SJSA1 (cell line): Measurements from ENCODE around the gene HOXD3. TPM values are rescaled to one million over a fixed set of nuclear protein-coding genes. Genes with fewer than 3 reads are reported as not detected.

Experiments
- DNase-seq, 2 experiments: peaks; one replicate each; pipeline ENCODE4 v3.0.0-alpha.2; 2015 to 2020; ENCODE audit warnings: low spot score in 2 of 2, low read depth in 1 of 2
- H3K27ac ChIP-seq: fragments of 250-450 bp; sonication (Bioruptor Pico); 2 replicates; pipeline ENCODE4 v1.5.1; 2020; ENCODE audit warnings: mild to moderate bottlenecking, moderate library complexity
- H3K27me3 ChIP-seq: fragments of 250-450 bp; sonication (Bioruptor Pico); replicated peaks from 2 replicates; pipeline ENCODE4 v1.5.1; 2020; ENCODE audit warnings: mild to moderate bottlenecking, moderate library complexity
- H3K36me3 ChIP-seq: fragments of 250-450 bp; sonication (Bioruptor Pico); 2 replicates; pipeline ENCODE4 v1.5.1; 2020; ENCODE audit warnings: mild to moderate bottlenecking
- H3K4me1 ChIP-seq: fragments of 250-450 bp; sonication (Bioruptor Pico); replicated peaks from 2 replicates; pipeline ENCODE4 v1.6.1; 2021; ENCODE audit warnings: mild to moderate bottlenecking
- H3K4me3 ChIP-seq: fragments of 250-450 bp; sonication (Bioruptor Pico); 2 replicates; pipeline ENCODE4 v1.5.1; 2020; ENCODE audit warnings: mild to moderate bottlenecking
- H3K9me3 ChIP-seq: fragments of 250-450 bp; sonication (Bioruptor Pico); replicated peaks from 2 replicates; pipeline ENCODE4 v1.5.1; 2020; ENCODE audit warnings: mild to moderate bottlenecking
- total RNA-seq: library from RNA; depleted of rRNA; stranded (reverse); fragments of >200 nt; shearing (Covaris generic); gene quantifications from 2 replicates; pipeline ENCODE4 v1.2.3, GENCODE V29; 2014

HOXD3 gene
- total RNA-seq, 1 experiment from 2014 or later: 0.66 TPM

DNA sequence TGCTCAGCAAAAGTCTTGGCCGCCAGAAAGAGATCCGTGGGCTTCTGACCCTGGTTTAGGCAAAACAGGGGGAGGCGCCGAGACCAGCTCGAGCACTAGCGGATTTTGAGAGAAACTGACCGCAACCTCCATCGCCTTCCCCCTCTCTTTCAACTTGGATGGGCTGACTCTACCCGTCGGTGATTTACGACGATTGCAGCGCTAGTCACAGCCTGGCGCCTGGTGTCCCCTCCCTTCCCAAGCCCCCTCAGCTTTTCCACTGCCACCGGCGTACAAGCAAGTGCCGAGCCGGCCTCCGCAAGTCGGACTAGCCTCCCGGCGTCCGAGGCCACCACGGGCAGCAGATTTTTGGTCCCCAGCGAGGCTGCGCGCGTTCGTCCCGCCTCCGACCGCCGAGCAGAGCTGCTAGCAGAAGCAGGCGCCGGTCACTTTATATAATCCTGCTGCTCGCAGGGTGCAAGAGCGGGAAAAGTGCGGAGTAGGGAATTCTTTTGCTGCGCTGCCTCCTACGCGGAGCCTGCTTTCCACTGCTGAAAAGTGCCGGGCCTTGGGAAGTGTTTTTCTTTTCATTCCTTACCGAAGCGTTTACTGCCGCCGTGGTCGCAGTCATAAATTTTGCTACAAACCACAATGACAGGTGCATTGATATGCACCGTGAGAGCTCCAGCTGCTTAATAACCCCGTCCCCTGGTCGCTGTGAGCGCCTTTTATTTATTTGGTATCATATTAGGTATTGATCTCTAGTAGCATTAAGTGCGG is 7.7 kb downstream of the HOXD3 start:
- Histone ChIP-seq H3K4me1 (no peaks in the 10 kb centered on the region), H3K36me3 (no peaks in the 10 kb centered on the region), H3K27ac (no peak overlapping the region), H3K27me3 (no peaks in the 10 kb centered on the region), H3K9me3 (no peaks in the 10 kb centered on the region), H3K4me3 (no peak overlapping the region)
- no peak for DNase-seq

- H3K9me3 ChIP-seq: no peaks in the 10 kb centered on the region
- no peaks in the 10 kb centered on the region for H3K27me3 ChIP-seq
- H3K36me3 ChIP-seq: no peaks in the 10 kb centered on the region
- no peak overlapping the region for H3K4me3 ChIP-seq
- no peak for DNase-seq
- H3K27ac ChIP-seq: no peak overlapping the region
- no peaks in the 10 kb centered on the region for H3K4me1 ChIP-seq
These were observed 8.4 kb downstream of the HOXD3 start for GRCh38 chr2:176165370-176166050.

DNA sequence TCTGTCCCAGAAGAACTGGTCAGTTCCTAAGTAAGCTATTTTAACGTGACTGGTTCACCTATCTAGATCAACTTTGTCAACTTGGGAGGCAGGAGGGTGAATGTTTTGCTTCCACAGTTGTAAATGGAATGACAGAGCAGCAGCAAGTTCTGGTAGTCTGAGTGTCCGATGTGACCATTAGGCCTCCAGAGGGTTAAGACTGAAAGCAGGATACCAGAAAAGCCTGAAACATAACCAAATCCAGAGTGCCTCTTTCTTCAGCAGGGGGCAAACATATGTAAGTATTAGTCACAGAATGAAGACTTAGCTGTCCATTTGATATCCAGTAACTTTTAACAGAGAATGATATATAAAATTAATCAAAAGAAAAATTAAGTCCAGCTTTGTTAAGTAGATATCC is 9.2 kb downstream of the HOXD3 start:
- no peak for DNase-seq
- Histone ChIP-seq H3K4me1 (no peaks in the 10 kb centered on the region), H3K36me3 (no peaks in the 10 kb centered on the region), H3K4me3 (no peak overlapping the region), H3K27ac (no peak overlapping the region), H3K27me3 (no peaks in the 10 kb centered on the region), H3K9me3 (no peaks in the 10 kb centered on the region)

DNA sequence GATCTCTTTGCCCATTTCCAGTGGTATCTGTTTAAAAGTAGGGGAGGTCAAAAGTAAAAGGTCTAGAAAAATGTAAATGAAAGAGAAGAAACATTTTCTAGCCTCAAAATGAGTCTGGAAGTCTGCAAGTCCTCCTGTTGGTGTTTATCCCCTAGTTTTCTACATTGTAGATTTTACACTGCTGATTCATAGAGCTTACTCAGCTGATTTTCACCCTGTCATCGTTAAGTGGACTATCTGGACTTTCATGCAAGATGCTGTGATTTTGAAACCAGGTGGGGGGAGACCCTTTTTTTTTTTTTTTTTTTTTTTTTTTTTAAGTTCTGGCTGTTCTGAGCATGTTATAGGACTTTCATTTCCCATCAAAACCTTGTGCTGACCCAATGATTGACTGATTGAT is 10.3 kb downstream of the HOXD3 start:
- H3K9me3 ChIP-seq: no peaks in the 10 kb centered on the region

GRCh38 chr2:176169181-176169580 is 12.1 kb downstream of the HOXD3 start:
- H3K4me1 ChIP-seq: no peaks in the 10 kb centered on the region
- H3K4me3 ChIP-seq: no peak overlapping the region
- H3K36me3 ChIP-seq: no peaks in the 10 kb centered on the region
- no peak overlapping the region for H3K27ac ChIP-seq
- H3K9me3 ChIP-seq: no peaks in the 10 kb centered on the region
- no peaks in the 10 kb centered on the region for H3K27me3 ChIP-seq
- DNase-seq: no peak

More for the DNA sequence above, 10.3 kb downstream of the HOXD3 start:
- no peak for DNase-seq
- Histone ChIP-seq H3K27me3 (no peaks in the 10 kb centered on the region), H3K4me3 (no peak overlapping the region), H3K27ac (no peak overlapping the region), H3K4me1 (no peaks in the 10 kb centered on the region), H3K36me3 (no peaks in the 10 kb centered on the region)

- no peaks in the 10 kb centered on the region for H3K9me3 ChIP-seq
- H3K27ac ChIP-seq: no peak overlapping the region
- no peaks in the 10 kb centered on the region for H3K27me3 ChIP-seq
- no peak for DNase-seq
- no peak overlapping the region for H3K4me3 ChIP-seq
- H3K4me1 ChIP-seq: no peaks in the 10 kb centered on the region
- H3K36me3 ChIP-seq: no peaks in the 10 kb centered on the region
These were observed 12.6 kb downstream of the HOXD3 start for GRCh38 chr2:176169711-176170110.

GRCh38 chr2:176170602-176171305 is 13.6 kb downstream of the HOXD3 start:
- Histone ChIP-seq H3K9me3 (no peaks in the 10 kb centered on the region), H3K4me3 (no peak overlapping the region), H3K27me3 (no peaks in the 10 kb centered on the region), H3K27ac (no peak overlapping the region), H3K4me1 (no peaks in the 10 kb centered on the region), H3K36me3 (no peaks in the 10 kb centered on the region)
- DNase-seq: no peak

DNA sequence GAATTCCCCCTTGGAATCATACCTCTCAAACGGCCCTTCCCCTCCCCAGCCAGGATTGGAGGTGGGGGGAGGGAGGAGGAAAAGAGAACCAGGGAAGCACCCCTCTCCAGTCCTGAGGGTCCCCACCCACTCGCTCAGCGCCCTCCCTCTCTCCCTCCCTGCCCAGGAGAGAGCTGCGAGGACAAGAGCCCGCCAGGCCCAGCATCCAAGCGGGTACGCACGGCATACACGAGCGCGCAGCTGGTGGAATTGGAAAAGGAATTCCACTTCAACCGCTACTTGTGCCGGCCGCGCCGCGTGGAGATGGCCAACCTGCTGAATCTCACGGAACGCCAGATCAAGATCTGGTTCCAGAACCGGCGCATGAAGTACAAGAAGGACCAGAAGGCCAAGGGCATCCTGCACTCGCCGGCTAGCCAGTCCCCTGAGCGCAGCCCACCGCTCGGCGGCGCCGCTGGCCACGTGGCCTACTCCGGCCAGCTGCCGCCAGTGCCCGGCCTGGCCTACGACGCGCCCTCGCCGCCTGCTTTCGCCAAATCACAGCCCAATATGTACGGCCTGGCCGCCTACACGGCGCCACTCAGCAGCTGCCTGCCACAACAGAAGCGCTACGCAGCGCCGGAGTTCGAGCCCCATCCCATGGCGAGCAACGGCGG is 14.4 kb downstream of the HOXD3 start:
- Histone ChIP-seq H3K9me3 (no peaks in the 10 kb centered on the region), H3K4me1 (no peaks in the 10 kb centered on the region), H3K27me3 (no peaks in the 10 kb centered on the region), H3K27ac (no peak overlapping the region), H3K36me3 (no peaks in the 10 kb centered on the region), H3K4me3 (no peak overlapping the region)
- DNase-seq: no peak

DNA sequence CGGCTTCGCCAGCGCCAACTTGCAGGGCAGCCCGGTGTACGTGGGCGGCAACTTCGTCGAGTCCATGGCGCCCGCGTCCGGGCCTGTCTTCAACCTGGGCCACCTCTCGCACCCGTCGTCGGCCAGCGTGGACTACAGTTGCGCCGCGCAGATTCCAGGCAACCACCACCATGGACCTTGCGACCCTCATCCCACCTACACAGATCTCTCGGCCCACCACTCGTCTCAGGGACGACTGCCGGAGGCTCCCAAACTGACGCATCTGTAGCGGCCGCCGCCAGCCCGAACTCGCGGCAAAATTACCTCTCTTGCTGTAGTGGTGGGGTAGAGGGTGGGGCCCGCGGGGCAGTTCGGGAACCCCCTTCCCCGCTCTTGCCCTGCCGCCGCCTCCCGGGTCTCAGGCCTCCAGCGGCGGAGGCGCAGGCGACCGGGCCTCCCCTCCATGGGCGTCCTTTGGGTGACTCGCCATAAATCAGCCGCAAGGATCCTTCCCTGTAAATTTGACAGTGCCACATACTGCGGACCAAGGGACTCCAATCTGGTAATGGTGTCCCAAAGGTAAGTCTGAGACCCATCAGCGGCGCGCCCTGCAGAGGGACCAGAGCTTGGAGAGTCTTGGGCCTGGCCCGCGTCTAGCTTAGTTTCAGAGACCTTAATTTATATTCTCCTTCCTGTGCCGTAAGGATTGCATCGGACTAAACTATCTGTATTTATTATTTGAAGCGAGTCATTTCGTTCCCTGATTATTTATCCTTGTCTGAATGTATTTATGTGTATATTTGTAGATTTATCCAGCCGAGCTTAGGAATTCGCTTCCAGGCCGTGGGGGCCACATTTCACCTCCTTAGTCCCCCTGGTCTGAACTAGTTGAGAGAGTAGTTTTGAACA is 15.1 kb downstream of the HOXD3 start:
- Histone ChIP-seq H3K36me3 (no peaks in the 10 kb centered on the region), H3K27ac (no peak overlapping the region), H3K27me3 (no peaks in the 10 kb centered on the region), H3K9me3 (no peaks in the 10 kb centered on the region), H3K4me1 (peaks cover 2% of the 10 kb centered on the region), H3K4me3 (no peak overlapping the region)
- DNase-seq: no peak

DNA sequence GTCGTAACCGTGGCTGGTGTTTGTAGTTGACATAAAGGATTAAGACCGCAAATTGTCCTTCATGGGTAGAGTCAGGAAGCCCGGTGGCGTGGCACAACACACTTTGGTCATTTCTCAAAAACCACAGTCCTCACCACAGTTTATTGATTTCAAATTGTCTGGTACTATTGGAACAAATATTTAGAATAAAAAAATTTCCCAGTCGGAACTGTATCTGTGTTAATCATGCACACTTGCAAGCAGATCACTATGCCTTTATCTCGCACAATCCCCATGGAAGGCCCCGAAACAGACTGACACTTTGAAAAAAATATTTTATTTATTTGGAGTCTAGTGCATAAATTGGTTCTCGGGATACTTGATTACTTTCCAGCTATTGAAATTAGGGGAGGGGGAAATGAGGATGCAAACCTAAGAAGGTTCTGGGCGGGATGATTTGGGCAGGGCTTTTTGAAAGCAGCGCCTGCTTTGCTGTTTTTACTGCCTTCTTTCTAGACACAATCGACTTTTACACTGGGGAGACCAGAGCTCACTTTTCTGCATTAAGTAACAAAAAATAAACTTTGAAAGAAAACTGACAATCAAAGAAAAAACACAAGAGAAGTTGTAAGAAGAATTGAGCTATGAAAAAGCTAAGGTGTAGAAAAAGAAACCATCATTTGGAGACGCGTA is 15.9 kb downstream of the HOXD3 start:
- Histone ChIP-seq H3K36me3 (no peaks in the 10 kb centered on the region), H3K4me3 (no peak overlapping the region), H3K9me3 (no peaks in the 10 kb centered on the region), H3K27ac (no peak overlapping the region), H3K4me1 (peaks cover 10% of the 10 kb centered on the region), H3K27me3 (no peaks in the 10 kb centered on the region)
- no peak for DNase-seq

DNA sequence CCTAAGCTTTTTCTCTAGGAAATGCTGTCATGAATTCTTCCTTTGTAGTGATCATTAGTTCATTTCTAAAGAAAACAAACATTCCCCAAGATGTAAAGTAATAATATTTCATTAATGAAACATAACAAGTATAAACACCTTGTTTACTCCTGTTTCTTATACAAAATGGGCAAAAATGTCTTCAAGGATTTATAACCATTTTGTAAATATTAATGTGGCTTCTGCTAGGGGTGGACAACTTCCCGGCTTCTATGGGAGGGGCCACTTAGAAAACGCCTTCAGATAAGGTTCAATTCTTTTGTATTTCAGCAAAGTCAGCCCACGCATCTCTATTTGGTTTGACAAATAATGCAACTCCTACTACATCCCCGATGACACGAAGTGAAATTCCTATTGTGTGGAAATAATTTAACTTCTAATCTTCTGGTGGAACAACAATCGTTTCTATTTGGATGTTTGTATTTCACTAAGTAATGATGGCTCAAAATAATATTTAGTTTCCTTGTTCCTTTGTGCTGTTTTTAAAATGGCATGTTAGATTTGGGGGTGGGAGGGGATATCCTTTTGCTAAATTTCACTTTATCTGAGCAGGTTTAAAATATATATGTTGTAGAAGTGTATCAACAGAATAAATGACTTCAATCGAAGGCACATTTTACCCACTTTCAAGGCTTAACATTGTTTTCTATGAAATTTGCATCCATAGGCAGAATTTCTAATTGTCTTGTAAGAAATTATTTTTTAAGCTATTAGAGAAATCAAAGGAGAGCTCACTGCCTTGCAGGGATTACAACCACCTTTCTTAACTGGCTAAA is 16.7 kb downstream of the HOXD3 start:
- no peaks in the 10 kb centered on the region for H3K36me3 ChIP-seq
- no peaks in the 10 kb centered on the region for H3K27me3 ChIP-seq
- H3K4me3 ChIP-seq: no peak overlapping the region
- DNase-seq: no peak
- no peak overlapping the region for H3K27ac ChIP-seq
- H3K4me1 ChIP-seq: peaks cover 17% of the 10 kb centered on the region
- no peaks in the 10 kb centered on the region for H3K9me3 ChIP-seq

DNA sequence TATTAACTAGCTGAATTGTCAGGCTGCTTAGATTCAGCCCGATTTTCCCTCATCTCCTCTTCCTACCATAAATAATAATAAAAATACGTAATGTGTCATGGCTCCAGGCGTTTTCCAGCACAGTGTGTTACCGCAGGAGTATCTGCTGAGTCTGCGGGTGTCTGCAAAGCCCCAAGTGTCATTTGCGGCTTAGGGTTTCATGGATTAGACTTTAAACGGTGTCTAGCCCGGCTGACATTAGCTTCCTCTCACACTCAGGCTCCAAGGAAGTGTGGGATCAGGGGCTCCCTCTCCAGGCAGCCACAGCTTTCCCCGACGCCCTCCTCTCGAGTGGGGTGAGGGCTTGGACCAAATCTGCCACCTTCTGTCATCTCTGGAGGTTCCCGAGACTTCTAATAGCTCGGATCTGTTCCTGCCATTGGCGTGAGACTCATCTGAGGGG is 17.3 kb downstream of the HOXD3 start:
- H3K9me3 ChIP-seq: no peaks in the 10 kb centered on the region
- DNase-seq: no peak
- peaks cover 22% of the 10 kb centered on the region for H3K4me1 ChIP-seq
- no peaks in the 10 kb centered on the region for H3K27me3 ChIP-seq
- no peaks in the 10 kb centered on the region for H3K36me3 ChIP-seq
- H3K4me3 ChIP-seq: no peak overlapping the region
- no peak overlapping the region for H3K27ac ChIP-seq
